NCI-H1930 (cell line): ENCODE data around the gene COX18.

Source experiments
- DNase-seq, 2 experiments: peaks; one replicate each; lab custom pipeline; 2025; lab: John Stamatoyannopoulos, UW

Gene COX18

DNA sequence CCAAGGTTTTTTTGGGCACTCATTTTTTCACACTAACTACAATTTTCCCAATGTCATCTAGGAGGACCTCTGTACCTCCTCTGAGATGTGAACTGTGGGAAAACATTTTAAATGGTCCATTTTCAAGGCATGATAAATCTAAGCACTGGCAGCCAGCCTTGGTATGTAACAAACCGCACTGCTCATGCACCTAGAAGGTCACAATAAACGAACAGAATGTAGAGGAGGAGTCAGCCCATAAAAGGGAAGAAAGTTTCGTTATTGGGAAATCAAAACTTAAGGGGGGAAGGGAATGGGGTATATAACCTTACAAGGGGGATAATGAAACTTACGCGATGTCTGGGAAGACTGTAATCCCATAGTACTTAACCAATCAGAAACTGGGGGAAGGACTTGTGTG, 16.4 kb downstream of the COX18 start:
- DNase-seq, result no peak

DNA sequence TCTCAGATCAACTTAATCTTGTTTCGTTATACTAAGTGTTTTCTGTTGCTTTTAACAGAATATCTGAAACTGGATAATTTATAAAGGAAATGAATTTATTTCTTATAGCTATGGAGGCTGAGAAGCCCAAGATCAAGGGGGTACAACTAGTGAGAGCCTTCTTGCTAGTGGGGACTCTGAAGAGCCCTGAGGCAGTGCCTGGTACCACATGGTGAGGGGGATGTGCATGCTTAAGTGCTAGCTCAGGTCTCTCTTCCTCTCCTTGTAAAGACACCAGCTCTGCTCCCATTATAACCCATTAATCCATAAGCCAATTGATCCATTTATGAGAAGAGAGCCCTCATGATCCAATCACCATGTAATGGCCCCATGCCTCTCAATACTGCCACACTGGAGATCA, 17.9 kb downstream of the COX18 start:
- DNase-seq, result no peak

DNA sequence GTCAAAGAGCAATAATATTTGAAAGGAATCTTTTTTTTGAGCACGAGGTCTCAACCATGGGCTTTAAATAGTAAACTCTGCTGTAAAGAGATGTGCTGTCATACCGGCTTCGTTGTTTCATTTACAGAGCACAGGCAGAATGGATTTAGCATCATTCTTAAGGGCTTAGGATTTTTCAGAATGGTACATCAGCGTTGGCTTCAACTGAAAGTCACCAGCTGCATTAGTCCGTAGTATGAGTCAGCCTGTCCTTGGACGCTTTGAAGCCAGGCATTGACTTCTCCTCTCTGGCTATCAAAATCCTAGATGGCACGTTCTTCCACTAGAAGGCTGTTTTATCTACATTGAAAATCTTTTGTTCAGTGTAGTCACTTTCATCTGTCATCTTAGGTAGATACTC, 23.6 kb downstream of the COX18 start:
- no peak for DNase-seq

DNA sequence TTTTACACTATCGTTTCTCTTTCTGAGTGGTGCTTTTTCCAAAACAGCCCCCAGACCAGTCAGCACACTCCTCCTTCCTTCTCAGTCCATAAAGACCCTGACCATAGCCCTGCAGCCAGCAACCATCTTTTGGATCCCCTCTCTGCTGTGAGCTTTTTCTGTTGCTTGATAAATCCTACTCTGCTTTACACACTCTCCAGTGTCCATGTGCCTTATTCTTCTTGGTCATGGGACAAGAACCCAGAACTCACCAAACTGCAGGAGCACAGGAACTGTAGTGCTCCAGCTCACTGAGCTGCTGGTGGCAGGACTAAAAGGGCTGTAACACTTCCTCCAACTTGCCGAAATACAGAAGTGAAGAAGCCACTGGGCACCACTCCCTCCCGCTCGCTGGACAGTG, 32.5 kb downstream of the COX18 start:
- DNase-seq, result no peak

DNA sequence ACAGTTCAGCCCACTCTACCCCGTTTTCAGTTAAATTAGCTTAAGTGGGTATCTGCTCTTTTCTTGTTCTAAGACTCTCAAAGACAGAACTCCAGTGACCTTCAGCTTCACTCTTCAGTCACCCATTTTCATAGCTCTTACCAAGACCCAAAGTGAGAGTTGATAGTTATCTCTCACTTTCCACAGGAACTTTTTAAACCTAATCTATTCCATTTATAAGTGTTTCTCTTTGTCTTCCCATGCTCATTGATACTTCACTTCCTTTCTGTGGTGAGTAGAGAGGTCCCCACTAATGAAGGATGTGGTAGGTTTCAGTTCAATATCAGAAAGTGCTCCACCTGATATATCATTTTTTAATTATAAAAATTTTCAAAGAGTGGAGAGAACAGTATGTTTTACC, 33.4 kb downstream of the COX18 start:
- no peak for DNase-seq

DNA sequence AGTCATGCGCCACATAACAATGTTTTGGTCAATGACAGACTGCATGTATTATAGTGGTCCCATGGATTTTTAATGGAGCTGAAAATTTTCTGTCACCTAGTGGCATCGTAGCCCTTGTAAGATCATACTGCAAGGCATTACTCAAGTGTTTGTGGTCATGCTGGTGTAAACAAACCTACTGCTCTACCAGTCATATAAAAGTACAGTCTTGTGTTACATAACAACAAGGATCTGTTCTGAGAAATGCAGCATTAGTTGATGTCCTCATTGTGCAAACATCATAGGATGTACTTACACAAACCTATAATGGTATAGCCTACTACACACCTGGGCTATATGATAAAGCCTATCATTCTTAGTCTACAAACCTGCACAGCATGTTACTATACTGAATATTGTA, 34.6 kb downstream of the COX18 start:
- no peak for DNase-seq

DNA sequence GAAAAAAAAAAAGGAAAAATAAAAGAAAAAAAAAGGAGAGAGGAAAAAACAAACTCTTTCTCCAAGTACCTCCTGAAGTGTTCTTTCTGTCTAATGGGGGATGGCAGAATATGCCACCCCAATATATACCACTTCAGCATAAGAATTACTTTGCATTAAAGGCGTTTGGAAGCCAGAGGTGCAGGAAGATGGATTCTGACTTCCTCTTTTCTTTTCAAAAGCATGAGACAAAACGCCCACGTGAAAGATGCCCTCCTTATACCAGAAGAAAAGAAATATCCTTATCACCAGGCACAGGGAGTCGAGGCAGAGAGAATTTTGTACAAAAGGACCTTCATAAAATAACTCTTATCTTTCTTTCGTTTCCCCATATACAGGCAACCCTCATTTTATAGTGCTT, 40.9 kb downstream of the COX18 start:
- DNase-seq, result no peak

DNA sequence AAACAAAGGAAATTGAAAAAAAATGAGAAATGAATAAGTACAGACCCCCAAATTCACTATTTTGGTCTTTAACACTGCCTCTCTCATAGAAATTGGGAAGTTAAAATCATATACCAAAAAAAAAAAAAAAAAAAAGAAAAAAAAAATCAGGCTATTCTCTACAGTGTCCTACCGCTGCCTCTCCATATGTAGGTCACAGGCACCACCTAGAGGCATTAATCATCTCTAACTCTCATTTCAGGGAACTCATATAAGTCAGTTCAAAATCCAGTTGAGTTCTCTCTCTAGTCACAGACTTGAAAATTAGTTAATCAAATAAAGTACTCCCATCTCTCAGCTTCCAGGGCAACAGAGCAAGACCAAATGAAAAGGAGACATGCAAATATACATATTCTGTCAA, 47.9 kb downstream of the COX18 start:
- no peak for DNase-seq

DNA sequence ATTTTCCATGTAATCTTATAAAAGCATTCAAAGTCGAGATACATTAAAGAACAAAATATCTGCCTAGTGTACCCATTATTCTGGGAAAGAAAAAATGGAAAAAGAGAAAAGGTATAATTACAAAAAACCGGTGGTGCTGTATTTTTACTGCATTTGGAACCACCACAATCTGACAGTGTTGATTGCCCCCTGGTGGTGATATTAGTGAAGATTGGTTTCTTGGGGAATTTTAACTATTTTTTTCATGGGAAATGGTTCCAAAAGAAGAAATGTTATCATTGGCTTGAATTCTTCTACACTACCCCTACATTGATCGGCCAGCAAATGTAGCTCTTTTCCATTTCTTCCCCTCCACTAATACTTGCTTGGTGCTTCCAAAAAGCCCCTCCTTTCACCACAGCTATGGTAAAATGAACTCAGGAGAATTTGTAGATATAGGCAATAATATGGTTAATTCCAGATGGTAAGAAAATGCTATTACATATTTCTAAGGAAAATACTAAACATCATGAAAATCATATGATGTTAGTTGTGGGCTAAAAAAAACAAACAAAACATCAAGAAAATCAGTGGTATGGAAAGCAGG, 50.0 kb downstream of the COX18 start:
- DNase-seq, result peak; percentile 19 to 28

DNA sequence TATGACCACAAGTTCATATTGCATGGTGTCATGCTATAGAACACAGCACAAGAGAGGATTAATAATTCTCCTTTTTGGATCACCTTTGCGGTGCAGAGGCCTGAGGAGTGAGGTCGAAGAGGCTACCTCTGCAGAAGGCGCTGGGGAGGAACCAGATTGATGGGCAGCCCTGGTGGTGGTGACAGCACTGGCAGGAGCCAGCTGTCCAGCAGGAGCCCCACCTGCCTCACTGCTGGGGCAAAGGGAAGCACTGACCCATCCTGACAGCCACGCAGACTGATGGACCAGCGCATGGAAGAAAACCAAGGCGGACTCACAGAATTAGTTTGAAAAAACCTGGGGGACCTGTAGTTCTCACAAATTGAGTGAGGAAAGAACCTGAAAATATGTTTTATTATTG, 50.9 kb downstream of the COX18 start:
- DNase-seq, result no peak

DNA sequence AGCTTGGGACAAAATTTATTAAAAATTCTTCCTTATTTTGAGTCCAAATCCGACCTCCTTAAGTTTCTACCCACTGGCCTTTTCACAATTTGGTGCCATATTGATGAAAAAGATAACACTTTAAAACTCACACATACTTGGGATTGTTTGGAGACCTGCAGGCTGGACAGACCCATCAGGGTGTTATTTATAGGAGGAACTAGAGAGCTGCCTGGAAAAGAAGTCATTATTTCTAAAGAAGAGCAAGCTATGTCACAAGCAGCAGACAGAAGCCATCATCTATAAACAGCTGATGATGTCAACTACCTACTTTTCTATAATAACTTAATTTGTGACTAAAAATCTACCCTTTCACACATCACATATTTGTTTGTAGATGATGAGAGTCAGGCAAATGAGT, 56.2 kb downstream of the COX18 start:
- no peak for DNase-seq

DNA sequence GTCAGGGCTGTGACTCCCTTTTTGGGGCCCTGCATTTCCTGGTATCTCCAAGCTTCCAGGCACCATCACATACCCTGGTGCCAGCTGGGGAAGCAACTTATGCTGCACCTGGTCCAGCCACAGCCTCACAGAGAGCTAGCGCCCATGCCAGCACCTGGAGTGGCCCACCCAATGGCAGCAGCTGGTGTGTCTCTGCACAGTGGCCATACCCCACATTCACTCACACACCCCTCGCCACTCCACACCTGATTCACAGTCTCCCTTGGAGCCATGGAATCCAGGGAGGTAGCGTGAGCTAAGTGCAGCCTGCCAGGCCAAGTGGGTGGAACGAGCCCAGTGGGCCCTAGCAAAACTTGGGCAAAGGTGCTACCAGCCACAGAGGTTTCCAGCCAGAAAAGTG, 56.8 kb downstream of the COX18 start:
- DNase-seq, result no peak

DNA sequence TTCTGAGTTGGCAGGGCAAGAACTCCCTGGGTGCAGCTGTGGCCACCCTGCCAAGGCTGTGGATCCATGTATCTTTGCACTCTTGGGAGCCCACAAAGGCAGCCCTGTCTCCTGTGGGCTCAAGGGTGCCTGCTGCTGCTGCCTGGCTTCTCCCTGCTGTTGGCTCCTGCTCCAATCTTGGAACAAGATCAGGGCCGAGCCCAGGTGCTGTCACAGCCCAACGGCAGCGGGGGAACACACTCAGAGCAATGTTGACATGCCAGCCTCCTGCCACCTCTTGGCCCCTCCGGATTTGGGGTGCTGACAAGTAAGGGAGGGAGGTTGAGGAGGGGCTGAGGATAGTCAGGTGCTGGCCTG, 57.9 kb downstream of the COX18 start:
- DNase-seq, result no peak

DNA sequence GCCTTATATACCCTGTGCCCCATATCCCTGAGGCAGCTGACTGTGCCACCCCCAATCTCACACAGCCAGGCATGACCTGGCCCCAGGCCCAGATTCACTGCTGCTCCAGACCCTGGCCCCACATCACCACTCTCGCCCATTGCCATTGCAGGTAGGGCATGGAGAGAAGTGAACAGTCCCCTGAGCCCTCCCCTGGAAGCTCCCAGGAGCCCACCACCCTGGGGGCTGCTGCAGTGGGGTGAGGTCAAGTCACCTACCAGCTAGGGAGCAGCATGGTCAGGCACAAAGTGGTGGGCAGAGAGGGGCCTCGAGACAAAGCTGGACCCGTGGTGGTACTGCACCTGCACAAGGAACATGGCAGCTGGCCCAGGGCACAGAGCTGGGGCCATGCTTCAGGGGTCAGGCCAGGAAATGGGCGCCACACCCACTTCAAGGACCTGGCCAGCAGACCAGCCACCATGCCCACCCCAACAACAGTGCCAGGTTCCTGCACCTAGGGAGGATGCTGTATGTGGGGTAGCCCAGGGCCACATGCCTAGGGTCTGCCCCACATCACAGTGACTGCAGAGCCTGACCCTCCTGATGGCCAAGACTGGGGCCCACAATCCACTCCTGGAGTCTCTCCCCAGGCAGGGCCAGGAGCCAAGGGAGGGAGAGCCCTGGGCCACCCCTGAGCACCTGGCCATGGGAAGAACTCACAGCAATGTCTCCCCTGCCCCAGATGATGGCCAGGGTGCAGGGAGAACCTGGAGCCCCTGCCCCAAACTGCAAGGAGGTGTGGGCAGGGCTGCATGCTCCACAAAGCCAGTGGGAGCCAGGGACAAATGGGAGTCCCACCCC, 58.5 kb downstream of the COX18 start:
- DNase-seq, result no peak

DNA sequence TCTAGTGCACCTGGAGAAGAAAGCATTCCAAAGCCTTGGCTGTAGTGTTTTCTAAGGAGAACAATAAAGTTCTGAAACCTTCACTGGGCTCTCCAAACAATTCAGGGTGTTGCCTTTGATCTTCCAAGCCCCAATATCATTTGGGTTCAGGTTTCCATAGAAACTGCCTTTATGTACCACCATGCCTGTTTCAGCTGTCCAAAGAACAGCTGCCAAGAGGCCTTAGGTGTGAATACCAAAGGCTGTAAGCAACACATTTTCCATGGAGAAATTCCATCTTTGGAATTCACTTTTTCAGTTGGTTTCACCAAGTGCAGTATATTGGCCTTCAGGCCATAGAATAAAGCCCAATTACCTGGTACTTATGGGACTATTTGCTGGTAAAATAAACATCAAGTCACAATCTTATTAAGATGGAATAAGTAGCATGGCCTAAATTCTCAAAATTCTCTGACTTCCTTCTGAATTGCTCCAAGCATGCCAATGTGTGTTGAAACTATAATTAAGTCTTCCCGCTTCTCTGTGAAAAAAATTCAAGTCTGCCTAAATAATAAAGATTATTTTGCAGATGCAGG, 61.9 kb downstream of the COX18 start:
- DNase-seq, result no peak

DNA sequence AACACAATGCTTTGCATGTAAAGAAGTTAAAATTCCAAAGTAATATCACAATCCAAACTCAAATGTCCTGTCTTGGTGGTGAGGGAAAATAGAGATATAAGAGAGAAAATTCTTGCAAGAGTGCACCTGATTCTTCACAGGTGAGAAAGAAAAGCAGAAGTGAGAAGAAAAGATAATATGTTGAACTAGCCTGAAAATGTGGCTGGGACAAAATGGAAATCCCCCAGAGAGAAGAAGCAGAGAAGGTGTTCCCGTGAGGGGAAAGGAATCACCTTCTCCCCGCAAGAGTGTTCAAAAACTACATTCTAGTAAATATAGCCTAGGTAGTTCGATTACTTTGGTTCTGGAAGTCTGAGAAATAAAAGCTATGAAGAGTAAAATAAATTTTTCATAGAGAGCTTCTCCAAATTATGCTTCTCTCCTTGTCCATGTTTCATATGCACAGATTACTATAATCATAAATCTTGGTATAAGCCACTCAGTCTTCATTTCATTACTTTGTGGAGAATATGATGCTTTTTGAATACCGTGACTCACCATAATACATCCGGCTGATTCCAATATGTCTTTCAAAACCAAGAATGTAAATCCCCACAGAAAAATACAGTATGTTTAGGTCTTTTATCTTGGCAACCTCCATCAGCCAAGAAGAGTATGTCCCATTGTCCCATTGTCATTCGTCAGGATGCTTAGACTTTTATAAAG, 63.1 kb downstream of the COX18 start:
- DNase-seq, result no peak

DNA sequence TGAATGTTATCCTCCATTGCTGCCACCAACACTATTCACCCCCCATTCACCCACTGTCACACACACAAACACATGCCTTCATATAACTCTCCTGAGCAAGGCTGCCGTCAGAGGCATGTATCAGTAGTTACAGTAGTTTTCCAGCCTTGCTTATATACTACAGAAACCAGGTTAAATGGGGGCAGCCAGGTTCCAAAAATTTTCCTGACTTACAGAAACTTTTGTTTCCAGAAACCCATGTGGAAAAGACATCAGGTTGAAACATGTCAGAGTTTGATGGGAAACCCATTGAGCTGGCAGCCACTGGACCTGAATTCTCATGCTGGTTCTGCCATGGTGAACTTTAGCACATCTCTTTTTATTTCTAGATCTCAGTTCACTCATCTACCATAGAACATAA, 64.0 kb downstream of the COX18 start:
- DNase-seq, result no peak
